ENCODE measurements around the gene CDK7. TPM values are rescaled to one million over a fixed set of nuclear protein-coding genes. Genes with fewer than 3 reads are reported as not detected.

The CDK7 gene
- total RNA-seq, 4 donors from 2014 or later, result 4.4 to 35.3 (median 11.1) TPM

DNA sequence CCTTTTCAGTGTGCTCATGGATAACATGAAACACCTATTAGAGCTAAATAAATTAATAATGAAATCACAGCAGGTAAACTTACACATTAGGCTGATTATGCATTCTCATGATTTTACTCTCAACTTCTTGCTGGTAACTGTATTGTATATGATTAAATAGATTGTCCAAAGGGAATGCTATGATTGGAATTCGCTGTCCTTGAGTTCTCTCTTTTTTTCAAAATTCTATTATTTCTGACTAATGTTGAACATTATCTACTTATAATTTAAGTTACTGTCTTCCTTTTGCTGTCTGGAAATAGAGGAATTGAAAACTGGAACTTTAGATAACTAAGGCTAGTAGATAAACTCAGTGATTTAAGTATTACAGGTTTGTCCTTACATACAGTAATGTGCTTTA lies 32.2 kb upstream of the CDK7 start:
- H3K36me3 ChIP-seq, result no peaks in the 10 kb centered on the region
- H3K27ac ChIP-seq, result no peak overlapping the region
- no peak overlapping the region for H3K4me3 ChIP-seq
- H3K4me1 ChIP-seq, result no peaks in the 10 kb centered on the region
- TF ChIP-seq POLR2A (IDR thresholded peaks at IDR 0.05), result no peak
- no peak for TF ChIP-seq CTCF (IDR thresholded peaks at IDR 0.05)
- H3K9me3 ChIP-seq, result no peaks in the 10 kb centered on the region
- intact Hi-C loops (cut with DNase I; ENCODE audit: low total_unique reads), result no loop called here
- DNase-seq, result no peak
- H3K27me3 ChIP-seq, result no peaks in the 10 kb centered on the region

GRCh38 chr5:69206528-69207190 lies 28.0 kb upstream of the CDK7 start:
- H3K27ac ChIP-seq, result no peak overlapping the region
- no peaks in the 10 kb centered on the region for H3K9me3 ChIP-seq
- TF ChIP-seq POLR2A (IDR thresholded peaks at IDR 0.05) (no peak), CTCF (IDR thresholded peaks at IDR 0.05) (no peak)
- peaks cover 0 to 2% of the 10 kb centered on the region in 2 donors for H3K36me3 ChIP-seq
- no peaks in the 10 kb centered on the region for H3K4me1 ChIP-seq
- H3K4me3 ChIP-seq, result no peak overlapping the region
- no peaks in the 10 kb centered on the region for H3K27me3 ChIP-seq
- intact Hi-C loops (cut with DNase I; ENCODE audit: low total_unique reads), result no loop called here
- no peak for DNase-seq

- H3K9me3 ChIP-seq, result no peaks in the 10 kb centered on the region
- DNase-seq, result no peak
- H3K4me3 ChIP-seq, result no peak overlapping the region
- peaks cover 0 to 2% of the 10 kb centered on the region in 2 donors for H3K36me3 ChIP-seq
- TF ChIP-seq CTCF (IDR thresholded peaks at IDR 0.05), result no peak
- TF ChIP-seq POLR2A (IDR thresholded peaks at IDR 0.05), result no peak
- no peak overlapping the region for H3K27ac ChIP-seq
- H3K4me1 ChIP-seq, result no peaks in the 10 kb centered on the region
- intact Hi-C loops (cut with DNase I; ENCODE audit: low total_unique reads), result no loop called here
- H3K27me3 ChIP-seq, result no peaks in the 10 kb centered on the region
Measured at GRCh38 chr5:69209602-69210001, 25.1 kb upstream of the CDK7 start.

DNA sequence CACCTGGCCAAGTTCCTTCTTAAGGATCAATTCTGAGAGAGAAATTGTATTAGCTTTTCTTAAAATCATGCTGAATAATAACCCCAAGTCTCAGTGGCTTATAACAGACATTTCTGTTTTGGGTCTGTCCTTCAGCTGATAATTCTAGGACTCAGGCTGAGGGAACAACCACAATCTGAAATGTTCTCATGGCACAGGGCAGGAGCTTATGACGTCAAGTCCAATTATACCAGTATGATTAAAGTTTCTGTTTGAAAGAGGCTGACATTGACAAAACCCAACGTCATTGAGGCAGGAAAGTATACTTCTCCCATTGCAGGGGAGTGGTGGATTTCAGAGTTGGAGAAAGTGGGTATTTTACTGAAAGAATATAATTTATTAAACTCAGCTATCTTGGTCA lies 23.5 kb upstream of the CDK7 start:
- H3K4me1 ChIP-seq, result no peaks in the 10 kb centered on the region
- intact Hi-C loops (cut with DNase I; ENCODE audit: low total_unique reads), result no loop called here
- TF ChIP-seq POLR2A (IDR thresholded peaks at IDR 0.05) (no peak), CTCF (IDR thresholded peaks at IDR 0.05) (no peak)
- DNase-seq, result no peak
- H3K4me3 ChIP-seq, result no peak overlapping the region
- no peak overlapping the region for H3K27ac ChIP-seq
- H3K27me3 ChIP-seq, result no peaks in the 10 kb centered on the region
- H3K36me3 ChIP-seq, result peaks cover 0 to 2% of the 10 kb centered on the region in 2 donors
- H3K9me3 ChIP-seq, result no peaks in the 10 kb centered on the region

DNA sequence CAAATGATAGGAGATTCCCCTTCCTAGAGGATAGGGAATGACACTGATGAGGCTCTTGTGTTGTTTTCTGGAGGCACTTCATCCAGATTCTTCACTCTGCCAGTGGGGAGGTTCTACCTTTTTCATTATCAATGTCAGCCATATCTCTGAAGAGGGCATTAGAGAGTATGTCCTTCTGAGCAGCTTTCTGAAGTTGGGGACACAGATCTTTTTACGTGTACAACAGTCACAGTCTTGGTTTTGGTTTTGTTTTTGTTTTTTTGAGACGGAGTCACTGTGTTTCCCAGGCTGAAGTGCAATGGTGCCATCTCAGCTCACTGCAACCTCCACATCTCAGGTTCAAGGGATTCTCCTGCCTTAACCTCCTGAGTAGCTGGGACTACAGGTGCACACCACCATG lies 22.7 kb upstream of the CDK7 start:
- H3K27ac ChIP-seq, result no peak overlapping the region
- intact Hi-C loops (cut with DNase I; ENCODE audit: low total_unique reads), result no loop called here
- DNase-seq, result no peak
- H3K4me3 ChIP-seq, result no peak overlapping the region
- H3K9me3 ChIP-seq, result no peaks in the 10 kb centered on the region
- TF ChIP-seq POLR2A (IDR thresholded peaks at IDR 0.05) (no peak), CTCF (IDR thresholded peaks at IDR 0.05) (no peak)
- peaks cover 0 to 2% of the 10 kb centered on the region in 2 donors for H3K36me3 ChIP-seq
- no peaks in the 10 kb centered on the region for H3K4me1 ChIP-seq
- H3K27me3 ChIP-seq, result no peaks in the 10 kb centered on the region

All from uterus (tissue), 4 donors.